Adrenal gland (tissue), 5 donors: ENCODE results near the gene WDR70.

Experiments
- CTCF ChIP-seq, 6 experiments: fragments of 450-650 bp in 4 of 6; fragments of 200-600 bp in 2 of 6; sonication (generic) in 1 of 6; IDR thresholded peaks; 1 replicate in 5 of 6; 2 replicates in 1 of 6; pipeline versions ENCODE4 v1.5.1 to v1.8.0; 2016 to 2021; ENCODE audit warnings: antibody characterized with exemption in 6 of 6, mild to moderate bottlenecking in 2 of 6, moderate library complexity in 1 of 6
- POLR2A ChIP-seq, 2 donors: fragments of 450-650 bp; IDR thresholded peaks; one replicate each; pipeline ENCODE4 v1.6.1; 2017; ENCODE audit warnings: antibody characterized with exemption in 2 of 2, mild to moderate bottlenecking in 2 of 2, moderate library complexity in 1 of 2
- donor health status: DM: no; HTN: no; CAD: no.

GRCh38 chr5:37640088-37640487 lies 261.0 kb downstream of the WDR70 start:
- TF ChIP-seq CTCF (IDR thresholded peaks at IDR 0.05): no peak
- TF ChIP-seq POLR2A (IDR thresholded peaks at IDR 0.05): no peak
